H9 (cell line): Measurements from ENCODE around the gene MTMR8. TPM values are rescaled to one million over a fixed set of nuclear protein-coding genes. Genes with fewer than 3 reads are reported as not detected.

Source experiments
- DNase-seq: peaks from one replicate; pipeline ENCODE4 v3.0.0-alpha.2; 2017
- H2AFZ ChIP-seq: one replicate; pipeline ENCODE4 v1.6.1; 2013; ENCODE audit warnings: mild to moderate bottlenecking, low read length, control low read depth, moderate library complexity
- H2AK5ac ChIP-seq: 2 replicates; pipeline ENCODE4 v1.6.1; 2013; ENCODE audit warnings: low read length, control low read depth, mixed read lengths; ENCODE audit not compliant: insufficient read length
- H2BK120ac ChIP-seq: one replicate; pipeline ENCODE4 v1.6.1; 2013; ENCODE audit warnings: low read depth, mild to moderate bottlenecking, low read length, control low read depth, inconsistent platforms; ENCODE audit not compliant: poor library complexity, severe bottlenecking
- H2BK12ac ChIP-seq: 2 replicates; pipeline ENCODE4 v1.6.1; 2013; ENCODE audit warnings: low read length, control low read depth, mixed read lengths, low read depth; ENCODE audit not compliant: insufficient read length
- H2BK15ac ChIP-seq: 2 replicates; pipeline ENCODE4 v1.6.1; 2013; ENCODE audit warnings: low read depth, low read length, control low read depth
- H2BK20ac ChIP-seq: one replicate; pipeline ENCODE4 v1.6.1; 2013; ENCODE audit warnings: low read depth, mild to moderate bottlenecking, low read length, control low read depth, inconsistent platforms; ENCODE audit not compliant: poor library complexity, severe bottlenecking
- H2BK5ac ChIP-seq: 2 replicates; pipeline ENCODE4 v1.6.1; 2013; ENCODE audit warnings: low read length, control low read depth, mixed read lengths; ENCODE audit not compliant: insufficient read length
- H3K14ac ChIP-seq: 2 replicates; pipeline ENCODE4 v1.6.1; 2013; ENCODE audit warnings: low read length, control low read depth; ENCODE audit not compliant: insufficient read depth
- H3K18ac ChIP-seq: 2 replicates; pipeline ENCODE4 v1.6.1; 2013; ENCODE audit warnings: low read depth, mild to moderate bottlenecking, mixed read lengths, low read length, control low read depth; ENCODE audit not compliant: insufficient read length
- H3K23ac ChIP-seq: 2 replicates; pipeline ENCODE4 v1.6.1; 2013; ENCODE audit warnings: low read length, control low read depth, mixed read lengths, low read depth; ENCODE audit not compliant: insufficient read length
- H3K23me2 ChIP-seq: 2 replicates; pipeline ENCODE4 v1.6.1; 2013; ENCODE audit warnings: low read depth, mild to moderate bottlenecking, mixed read lengths, low read length, control low read depth; ENCODE audit not compliant: insufficient read length, poor library complexity, severe bottlenecking
- H3K27ac ChIP-seq: 2 replicates; pipeline ENCODE4 v1.5.1; 2013; ENCODE audit warnings: low read length, control low read depth, mixed read lengths, low read depth; ENCODE audit not compliant: insufficient read length
- H3K27me3 ChIP-seq: 2 replicates; pipeline ENCODE4 v1.6.1; 2013; ENCODE audit warnings: low read length, control low read depth, inconsistent platforms; ENCODE audit not compliant: insufficient read depth
- H3K4ac ChIP-seq: 2 replicates; pipeline ENCODE4 v1.6.1; 2013; ENCODE audit warnings: low read depth, mild to moderate bottlenecking, control low read depth, inconsistent platforms, low read length, moderate library complexity
- H3K4me1 ChIP-seq: 2 replicates; pipeline ENCODE4 v1.6.1; 2013; ENCODE audit warnings: low read length, control low read depth, inconsistent platforms; ENCODE audit not compliant: insufficient read depth
- H3K4me2 ChIP-seq: 2 replicates; pipeline ENCODE4 v1.6.1; 2013; ENCODE audit warnings: low read length, control low read depth, mixed read lengths; ENCODE audit not compliant: insufficient read length, insufficient read depth
- H3K56ac ChIP-seq: 2 replicates; pipeline ENCODE4 v1.6.1; 2013; ENCODE audit warnings: low read depth, mild to moderate bottlenecking, mixed read lengths, low read length, control low read depth; ENCODE audit not compliant: insufficient read length
- H3K79me1 ChIP-seq: 2 replicates; pipeline ENCODE4 v1.6.1; 2013; ENCODE audit warnings: low read depth, mild to moderate bottlenecking, moderate library complexity, low read length, control low read depth, inconsistent platforms; ENCODE audit not compliant: insufficient read depth, poor library complexity, severe bottlenecking
- H3K79me2 ChIP-seq: 2 replicates; pipeline ENCODE4 v1.6.1; 2013; ENCODE audit warnings: low read length, control low read depth, inconsistent platforms; ENCODE audit not compliant: insufficient read depth
- H3K9ac ChIP-seq: 2 replicates; pipeline ENCODE4 v1.6.1; 2013; ENCODE audit warnings: low read length, control low read depth, mixed read lengths; ENCODE audit not compliant: insufficient read length; ENCODE audit errors: extremely low read depth
- H3K9me3 ChIP-seq: one replicate; pipeline ENCODE4 v1.6.1; 2013; ENCODE audit warnings: low read depth, low read length, inconsistent platforms; ENCODE audit not compliant: control insufficient read depth
- H3T11ph ChIP-seq: one replicate; pipeline ENCODE4 v1.6.1; 2013; ENCODE audit warnings: mild to moderate bottlenecking, low read length, control low read depth, inconsistent platforms
- H4K20me1 ChIP-seq: one replicate; pipeline ENCODE4 v1.6.1; 2013; ENCODE audit not compliant: control insufficient read depth, insufficient read length, insufficient read depth
- H4K5ac ChIP-seq: 2 replicates; pipeline ENCODE4 v1.6.1; 2013; ENCODE audit warnings: low read depth, mild to moderate bottlenecking, mixed read lengths, low read length, control low read depth; ENCODE audit not compliant: insufficient read length
- H4K8ac ChIP-seq: replicated peaks from 2 replicates; pipeline ENCODE4 v1.6.1; 2013; ENCODE audit warnings: low read length, control low read depth, mixed read lengths, low read depth; ENCODE audit not compliant: insufficient read length
- H4K91ac ChIP-seq: 2 replicates; pipeline ENCODE4 v1.6.1; 2013; ENCODE audit warnings: low read depth, mild to moderate bottlenecking, moderate library complexity, mixed read lengths, low read length, control low read depth; ENCODE audit not compliant: insufficient read length
- H3K27ac Mint-ChIP-seq, 3 experiments: 2 replicates in 2 of 3; 3 replicates in 1 of 3; pipeline ENCODE4 v1.8.0; 2020 to 2021; ENCODE audit warnings: mixed read lengths in 3 of 3, mild to moderate bottlenecking in 1 of 3, moderate library complexity in 1 of 3
- H3K27me3 Mint-ChIP-seq: 2 replicates; pipeline ENCODE4 v1.8.0; 2021; ENCODE audit warnings: low read depth, mild to moderate bottlenecking, moderate library complexity, mixed read lengths
- H3K36me3 Mint-ChIP-seq, 3 experiments: 2 replicates in 2 of 3; 3 replicates in 1 of 3; pipeline ENCODE4 v1.8.0; 2020 to 2021; ENCODE audit warnings: low read depth in 3 of 3, mixed read lengths in 3 of 3; ENCODE audit not compliant: insufficient read depth in 1 of 3
- H3K4me1 Mint-ChIP-seq, 2 experiments: 2 replicates each; pipeline ENCODE4 v1.8.0; 2020; ENCODE audit warnings: mixed read lengths in 2 of 2
- H3K4me3 Mint-ChIP-seq, 2 experiments: 2 replicates in 1 of 2; 3 replicates in 1 of 2; pipeline ENCODE4 v1.8.0; 2020 to 2021; ENCODE audit warnings: mild to moderate bottlenecking in 2 of 2, mixed read lengths in 2 of 2, moderate library complexity in 1 of 2
- H3K9me3 Mint-ChIP-seq, 2 experiments: 2 replicates in 1 of 2; 3 replicates in 1 of 2; pipeline ENCODE4 v1.8.0; 2020; ENCODE audit warnings: mild to moderate bottlenecking in 2 of 2, mixed read lengths in 2 of 2, moderate library complexity in 1 of 2
- CTCF ChIP-seq: fragments of 200-600 bp; sonication (generic); conservative IDR thresholded peaks from 3 replicates; pipeline ENCODE4 v1.8.0; 2021; ENCODE audit warnings: antibody characterized with exemption, mild to moderate bottlenecking
- WGBS: extraction: QIAGEN DNeasy Blood & Tissue Kit; methylation state at CpG from one replicate; pipeline ENCODE4 v1.1.7; 2013; ENCODE audit warnings: missing lambda C conversion rate, low lambda C conversion rate, mixed read lengths; ENCODE audit not compliant: insufficient read length; ENCODE audit errors: extremely low coverage; 5-methylcytosine and 5-hydroxymethylcytosine counted together
- total RNA-seq: library from RNA; stranded (reverse); gene quantifications from 2 replicates; pipeline ENCODE4 v1.2.1, GENCODE V29; 2021

MTMR8 gene
- total RNA-seq, 1 experiment from 2014 or later, result 5.2 TPM

- Histone ChIP-seq H3T11ph (no peak overlapping the region), H2BK20ac (no peak overlapping the region), H3K4ac (no peak overlapping the region), H2BK120ac (no peak overlapping the region), H3K79me2 (no peaks in the 10 kb centered on the region), H2BK12ac (no peak overlapping the region), H3K4me1 (no peaks in the 10 kb centered on the region), H3K27ac (no peak overlapping the region), H3K9ac (no peak overlapping the region), H4K91ac (no peak overlapping the region), H2AK5ac (no peak overlapping the region), H4K5ac (no peak overlapping the region), H4K8ac (no peak overlapping the region), H3K27me3 (no peaks in the 10 kb centered on the region), H2AFZ (no peak overlapping the region), H2BK15ac (no peak overlapping the region), H4K20me1 (no peaks in the 10 kb centered on the region), H3K14ac (no peak overlapping the region), H3K56ac (no peak overlapping the region), H3K9me3 (peaks cover 34% of the 10 kb centered on the region), H3K79me1 (no peaks in the 10 kb centered on the region), H2BK5ac (no peak overlapping the region), H3K23ac (no peak overlapping the region), H3K4me2 (no peak overlapping the region), H3K18ac (no peak overlapping the region), H3K23me2 (no peaks in the 10 kb centered on the region)
- no peak for TF ChIP-seq CTCF
- Mint-ChIP-seq H3K4me1 (no peaks in the 10 kb centered on the region), H3K9me3 (peaks cover 32 to 37% of the 10 kb centered on the region in 2 experiments), H3K27me3 (no peaks in the 10 kb centered on the region), H3K27ac (no peak overlapping the region), H3K36me3 (peaks cover 0 to 2% (median 0%) of the 10 kb centered on the region in 3 experiments; a peak in 1 of 7 replicates), H3K4me3 (no peak overlapping the region)
- DNase-seq, result no peak
- no CpG with 5 or more reads among the region's 1 CpG for WGBS
Measured at GRCh38 chrX:64342811-64343210, 52.4 kb downstream of the MTMR8 start.
